PFSK-1 (cell line): ENCODE results near the gene SGK1.

Experiments used
- FOXP2 ChIP-seq: optimal IDR thresholded peaks from 2 replicates; pipeline ENCODE3; 2011; ENCODE audit warnings: borderline replicate concordance, control low read depth, inconsistent platforms; ENCODE audit not compliant: insufficient read depth; ENCODE audit errors: extremely low read length, extremely low read depth
- POLR2AphosphoS5 ChIP-seq: IDR thresholded peaks from 2 replicates; pipeline ENCODE4 v1.6.1; 2012; ENCODE audit warnings: low read depth, mild to moderate bottlenecking, control low read depth, low read length, moderate library complexity
- REST ChIP-seq, 2 experiments: IDR thresholded peaks; 2 replicates each; pipeline versions ENCODE4 v1.6.1 to v1.8.0; 2011 to 2012; ENCODE audit warnings: low read depth in 2 of 2, low read length in 2 of 2, control low read depth in 1 of 2, inconsistent platforms in 1 of 2, mild to moderate bottlenecking in 1 of 2, moderate library complexity in 1 of 2; ENCODE audit not compliant: insufficient read depth in 1 of 2
- SIN3A ChIP-seq: IDR thresholded peaks from 2 replicates; pipeline ENCODE4 v1.6.1; 2012; ENCODE audit warnings: mild to moderate bottlenecking, low read length, moderate library complexity, borderline replicate concordance; ENCODE audit not compliant: insufficient read depth
- TAF1 ChIP-seq: IDR thresholded peaks from 2 replicates; pipeline ENCODE4 v1.6.1; 2012; ENCODE audit warnings: low read length, control low read depth, borderline replicate concordance; ENCODE audit not compliant: insufficient read depth

The SGK1 gene

GRCh38 chr6:134340179-134340975, 22.5 kb upstream of the SGK1 start:
- no peak for TF ChIP-seq TAF1
- TF ChIP-seq FOXP2 = no peak
- no peak for TF ChIP-seq REST (IDR thresholded peaks at IDR 0.05; ENCODE audit: insufficient read depth in 1 of 2, low read depth in 2 of 2, low read length in 2 of 2)
- no peak for TF ChIP-seq SIN3A
- no peak for TF ChIP-seq POLR2AphosphoS5

GRCh38 chr6:134339216-134339615, 21.3 kb upstream of the SGK1 start:
- TF ChIP-seq SIN3A = no peak
- no peak for TF ChIP-seq TAF1
- TF ChIP-seq REST (IDR thresholded peaks at IDR 0.05; ENCODE audit: insufficient read depth in 1 of 2, low read depth in 2 of 2, low read length in 2 of 2) = no peak
- no peak for TF ChIP-seq FOXP2
- TF ChIP-seq POLR2AphosphoS5 = no peak

- TF ChIP-seq FOXP2 (no peak), TAF1 (no peak), SIN3A (no peak), REST (IDR thresholded peaks at IDR 0.05; ENCODE audit: insufficient read depth in 1 of 2, low read depth in 2 of 2, low read length in 2 of 2) (no peak), POLR2AphosphoS5 (no peak)
These were observed 13.3 kb upstream of the SGK1 start for GRCh38 chr6:134331256-134331655.

- TF ChIP-seq FOXP2 = no peak
- no peak for TF ChIP-seq POLR2AphosphoS5
- no peak for TF ChIP-seq TAF1
- TF ChIP-seq SIN3A = no peak
- no peak for TF ChIP-seq REST (IDR thresholded peaks at IDR 0.05; ENCODE audit: insufficient read depth in 1 of 2, low read depth in 2 of 2, low read length in 2 of 2)
These were observed 12.6 kb upstream of the SGK1 start for GRCh38 chr6:134330555-134330954.

GRCh38 chr6:134328792-134329191, 10.9 kb upstream of the SGK1 start:
- TF ChIP-seq SIN3A (no peak), REST (IDR thresholded peaks at IDR 0.05; ENCODE audit: insufficient read depth in 1 of 2, low read depth in 2 of 2, low read length in 2 of 2) (no peak), TAF1 (no peak), POLR2AphosphoS5 (no peak), FOXP2 (no peak)
